PC-3 (cell line): Measurements from ENCODE around the gene SAMD11.

ENCODE experiments used
- CTCF ChIP-seq: fragments of 300-600 bp; sonication (generic); conservative IDR thresholded peaks from 2 replicates; pipeline ENCODE4 v1.5.1; 2017; ENCODE audit warnings: antibody characterized with exemption, low read depth, mild to moderate bottlenecking, low read length
- EZH2 ChIP-seq: fragments of 300-600 bp; sonication (generic); IDR thresholded peaks from one replicate; pipeline ENCODE4 v1.6.1; 2017; ENCODE audit warnings: antibody characterized with exemption, mild to moderate bottlenecking, low read length; ENCODE audit not compliant: unreplicated experiment
- EZH2phosphoT487 ChIP-seq: fragments of 300-600 bp; sonication (generic); IDR thresholded peaks from 2 replicates; pipeline ENCODE4 v1.6.1; 2018; ENCODE audit warnings: mild to moderate bottlenecking, antibody characterized with exemption, low read length, borderline replicate concordance

DNA sequence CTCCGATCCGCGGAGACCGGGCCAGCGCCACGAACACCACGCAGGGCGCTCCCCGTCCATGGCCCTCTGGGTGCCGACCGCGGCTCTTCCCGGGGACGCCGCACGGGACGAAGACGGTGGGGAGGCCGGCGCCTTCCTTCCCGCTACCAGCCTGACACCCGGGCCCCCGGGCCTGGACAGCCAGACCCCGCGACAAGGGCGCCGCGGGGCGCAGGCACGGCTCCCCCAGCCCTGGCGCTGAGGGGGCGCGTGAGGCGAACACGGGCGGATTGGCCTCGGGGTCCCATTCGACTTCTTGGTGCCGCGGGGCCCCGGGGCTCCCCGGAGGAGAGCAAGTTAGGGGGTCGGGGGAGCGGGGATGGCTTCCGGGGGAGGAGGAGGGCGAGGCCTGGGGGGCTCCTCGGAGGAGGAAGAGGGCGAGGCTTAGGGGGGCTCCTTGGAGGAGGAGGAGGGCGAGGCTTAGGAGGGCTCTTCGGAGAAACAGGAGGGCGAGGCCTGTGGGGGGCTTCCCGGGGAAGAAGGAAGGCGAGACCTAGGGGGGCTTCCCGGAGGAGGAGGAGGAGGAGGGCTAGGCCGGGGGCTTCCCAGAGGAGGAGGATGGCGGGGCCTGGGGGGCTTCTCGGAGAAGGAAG is 36.1 kb downstream of the SAMD11 start:
- TF ChIP-seq CTCF (no peak), EZH2phosphoT487 (no peak), EZH2 (no peak)
